GM12874 (cell line): ENCODE results near the gene CHURC1.

Experiments used
- TF ChIP-seq, protein P1 (sequence below): IDR thresholded peaks from 2 replicates; pipeline ENCODE4 v1.5.1; 2011; ENCODE audit warnings: low read depth, mild to moderate bottlenecking, control low read depth, low read length, moderate library complexity; ENCODE audit not compliant: insufficient read depth

Gene CHURC1

DNA sequence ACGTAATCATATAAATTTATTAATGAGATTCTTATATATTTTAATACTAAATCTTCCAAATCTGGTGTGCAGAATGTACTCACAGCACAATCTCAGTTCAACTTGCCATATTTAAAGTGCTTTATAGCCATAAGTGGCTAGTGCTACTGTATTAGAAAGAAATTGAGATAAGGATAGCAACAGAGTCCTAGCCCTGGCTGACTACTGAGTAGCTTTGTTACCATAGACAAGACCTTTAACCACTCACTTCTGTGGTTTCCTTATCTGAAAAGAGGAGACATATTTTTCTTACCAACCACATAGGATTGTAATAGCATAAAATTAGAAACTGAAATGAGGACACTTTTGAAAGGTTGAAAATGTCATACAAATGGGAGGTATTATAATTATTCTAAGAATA, 2.0 kb upstream of the CHURC1 start:
- TF ChIP-seq, protein P1, sequence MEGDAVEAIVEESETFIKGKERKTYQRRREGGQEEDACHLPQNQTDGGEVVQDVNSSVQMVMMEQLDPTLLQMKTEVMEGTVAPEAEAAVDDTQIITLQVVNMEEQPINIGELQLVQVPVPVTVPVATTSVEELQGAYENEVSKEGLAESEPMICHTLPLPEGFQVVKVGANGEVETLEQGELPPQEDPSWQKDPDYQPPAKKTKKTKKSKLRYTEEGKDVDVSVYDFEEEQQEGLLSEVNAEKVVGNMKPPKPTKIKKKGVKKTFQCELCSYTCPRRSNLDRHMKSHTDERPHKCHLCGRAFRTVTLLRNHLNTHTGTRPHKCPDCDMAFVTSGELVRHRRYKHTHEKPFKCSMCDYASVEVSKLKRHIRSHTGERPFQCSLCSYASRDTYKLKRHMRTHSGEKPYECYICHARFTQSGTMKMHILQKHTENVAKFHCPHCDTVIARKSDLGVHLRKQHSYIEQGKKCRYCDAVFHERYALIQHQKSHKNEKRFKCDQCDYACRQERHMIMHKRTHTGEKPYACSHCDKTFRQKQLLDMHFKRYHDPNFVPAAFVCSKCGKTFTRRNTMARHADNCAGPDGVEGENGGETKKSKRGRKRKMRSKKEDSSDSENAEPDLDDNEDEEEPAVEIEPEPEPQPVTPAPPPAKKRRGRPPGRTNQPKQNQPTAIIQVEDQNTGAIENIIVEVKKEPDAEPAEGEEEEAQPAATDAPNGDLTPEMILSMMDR: no peak

- TF ChIP-seq, protein P1: no peak
Measured at GRCh38 chr14:64915029-64915424, 772 bp downstream of the CHURC1 start.

DNA sequence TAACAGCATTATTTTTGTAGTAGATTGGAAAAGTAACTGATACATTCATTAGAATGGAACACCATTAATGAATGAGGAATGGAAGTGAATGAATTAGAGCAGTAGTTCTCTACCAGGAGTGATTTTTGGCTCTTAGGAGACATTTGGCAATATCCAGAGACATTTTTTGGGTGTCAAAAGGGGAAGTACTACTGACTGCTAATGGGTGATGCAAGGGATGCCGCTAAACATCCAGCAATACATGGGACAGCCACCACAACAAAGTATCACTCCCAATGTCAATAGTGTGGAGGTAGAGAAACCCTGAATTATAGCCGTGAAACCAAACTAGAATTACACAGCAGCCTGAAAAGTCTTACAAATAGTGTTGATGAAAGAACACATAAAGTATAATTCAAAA, 1.5 kb downstream of the CHURC1 start:
- TF ChIP-seq, protein P1: no peak

DNA sequence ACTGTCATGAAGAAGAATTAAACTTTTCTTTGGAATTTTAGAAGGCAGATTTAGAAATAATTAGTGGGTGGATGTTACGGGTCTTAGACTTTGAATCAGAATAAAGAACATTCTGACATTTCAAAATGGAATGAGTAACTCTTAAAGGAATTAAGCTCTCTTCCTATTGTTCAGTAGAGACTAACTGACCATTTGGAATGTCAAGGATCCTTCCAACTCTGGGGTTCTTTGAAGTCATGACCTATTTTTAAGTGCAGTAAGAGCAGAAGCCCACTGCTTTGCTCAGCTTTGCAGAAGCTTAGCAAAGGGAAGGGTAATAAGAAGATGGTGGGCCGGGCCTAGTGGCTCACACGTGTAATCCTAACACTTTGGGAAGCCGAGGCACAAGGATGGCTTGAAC, 4.0 kb downstream of the CHURC1 start:
- TF ChIP-seq, protein P1: no peak

DNA sequence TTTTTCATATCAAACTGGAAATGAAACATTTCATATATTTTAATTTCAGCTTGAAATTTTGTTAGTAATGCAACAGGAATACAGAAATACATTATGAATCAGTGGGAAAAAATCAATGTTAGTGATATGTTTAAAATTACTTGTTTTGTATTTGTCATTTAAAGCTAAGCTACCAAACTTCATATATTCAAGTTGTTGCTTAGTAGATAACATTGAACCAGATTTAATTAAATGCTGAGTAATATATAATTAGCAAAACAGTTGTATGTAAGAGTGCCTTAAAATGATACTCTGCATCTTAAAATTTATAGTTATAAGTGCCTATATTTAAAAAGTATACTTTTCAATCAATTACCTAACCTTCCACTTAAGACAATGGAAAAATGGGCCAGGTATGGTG, 5.0 kb downstream of the CHURC1 start:
- TF ChIP-seq, protein P1: no peak

DNA sequence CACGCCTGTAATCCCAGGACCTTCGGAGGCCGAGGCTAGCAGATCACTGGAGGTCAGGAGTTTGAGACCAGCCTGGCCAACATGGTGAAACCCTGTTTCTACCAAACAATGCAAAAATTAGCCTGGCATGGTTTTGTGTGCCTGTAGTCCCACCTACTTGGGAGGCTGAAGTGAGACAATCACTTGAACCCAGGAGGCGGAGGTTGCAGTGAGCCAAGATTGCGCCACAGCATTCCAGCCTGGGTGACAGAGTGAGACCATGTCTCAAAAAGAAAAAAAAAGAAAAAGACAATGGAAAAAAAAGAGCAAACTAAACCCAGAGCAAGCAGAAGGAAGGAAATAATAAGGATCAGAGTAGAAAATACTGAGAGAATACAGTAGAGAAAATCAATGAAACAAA, 5.4 kb downstream of the CHURC1 start:
- TF ChIP-seq, protein P1: no peak

GRCh38 chr14:64920465-64920864, 6.2 kb downstream of the CHURC1 start:
- TF ChIP-seq, protein P1: no peak

DNA sequence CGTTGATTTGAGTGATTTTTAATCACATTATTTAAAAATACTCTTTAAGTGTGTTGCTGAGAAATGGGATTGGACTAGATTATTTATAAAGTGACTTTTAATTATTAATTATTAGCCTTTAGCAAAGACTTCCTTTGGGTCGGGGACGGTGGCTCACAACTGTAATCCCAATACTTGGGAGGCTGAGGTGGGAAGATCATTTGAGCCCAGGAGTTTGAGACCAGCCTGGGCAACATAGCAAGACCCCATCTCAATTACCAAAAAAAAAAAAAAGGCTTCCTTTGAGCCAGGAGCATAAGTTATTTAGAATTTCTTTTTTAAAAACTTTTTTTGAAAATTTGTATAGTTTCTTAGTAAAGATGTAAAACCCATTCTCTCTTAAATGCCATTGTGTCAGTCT, 8.8 kb downstream of the CHURC1 start:
- TF ChIP-seq, protein P1: no peak
